Caco-2 (cell line): ENCODE data around the gene BORCS6. TPM values are rescaled to one million over a fixed set of nuclear protein-coding genes. Genes with fewer than 3 reads are reported as not detected.

Experiments
- BruUV-seq: library from RNA; stranded (reverse); fragments of 400-500 nt; replicated peaks from 2 replicates; lab custom pipeline; 2021; lab: Mats Ljungman, UMichigan
- CTCF ChIA-PET: fragments of 300-600 bp; sonication (Branson Sonifier 250); formaldehyde crosslinking; loops from one replicate; lab custom pipeline; 2022; ENCODE audit warnings: antibody characterized with exemption; lab: Charles Lee
- POLR2A ChIA-PET: fragments of 300-600 bp; sonication (Branson Sonifier 250); formaldehyde crosslinking; loops from one replicate; lab custom pipeline; 2022; ENCODE audit warnings: antibody characterized with exemption; lab: Charles Lee
- DNase-seq, 2 experiments: peaks; one replicate each; pipeline versions ENCODE4 v3.0.0 to v3.0.0-alpha.2; 2020 to 2022
- H3K27me3 ChIP-seq: replicated peaks from 2 replicates; pipeline ENCODE4 v1.6.0; 2011; ENCODE audit warnings: low read length; ENCODE audit not compliant: control insufficient read depth, insufficient read depth
- H3K36me3 ChIP-seq: 2 replicates; pipeline ENCODE4 v1.5.1; 2011; ENCODE audit warnings: low read length; ENCODE audit not compliant: control insufficient read depth, insufficient read depth
- H3K4me1 ChIP-seq: fragments of 250-450 bp; sonication (Bioruptor Pico); 2 replicates; pipeline ENCODE4 v1.5.1; 2020; ENCODE audit warnings: mild to moderate bottlenecking
- H3K4me3 ChIP-seq: 2 replicates; pipeline ENCODE4 v1.5.1; 2011; ENCODE audit warnings: low read depth, mild to moderate bottlenecking, control low read depth, low read length
- H3K9me3 ChIP-seq: fragments of 250-450 bp; sonication (Bioruptor Pico); 2 replicates; pipeline ENCODE4 v1.5.1; 2020; ENCODE audit warnings: mild to moderate bottlenecking, moderate library complexity
- H3K27ac Mint-ChIP-seq: one replicate; pipeline ENCODE4 v1.8.0; 2022; ENCODE audit warnings: mixed read lengths; ENCODE audit not compliant: unreplicated experiment
- H3K27me3 Mint-ChIP-seq: one replicate; pipeline ENCODE4 v1.8.0; 2022; ENCODE audit warnings: mixed read lengths; ENCODE audit not compliant: insufficient read depth, unreplicated experiment
- H3K36me3 Mint-ChIP-seq: one replicate; pipeline ENCODE4 v1.8.0; 2022; ENCODE audit warnings: mild to moderate bottlenecking, mixed read lengths; ENCODE audit not compliant: insufficient read depth, unreplicated experiment
- H3K4me1 Mint-ChIP-seq: one replicate; pipeline ENCODE4 v1.8.0; 2022; ENCODE audit warnings: low read depth, mixed read lengths; ENCODE audit not compliant: unreplicated experiment
- H3K4me3 Mint-ChIP-seq: one replicate; pipeline ENCODE4 v1.8.0; 2022; ENCODE audit warnings: mild to moderate bottlenecking, moderate library complexity, mixed read lengths; ENCODE audit not compliant: unreplicated experiment
- H3K9me3 Mint-ChIP-seq: one replicate; pipeline ENCODE4 v1.8.0; 2022; ENCODE audit warnings: mixed read lengths; ENCODE audit not compliant: unreplicated experiment
- intact Hi-C: fragments of 100-400 bp; cut with micrococcal nuclease; formaldehyde crosslinking; loops from one replicate; pipeline ENCODE4 v1.10.0; 2022; ENCODE audit not compliant: unreplicated experiment
- total RNA-seq: library from RNA; stranded (reverse); gene quantifications from 2 replicates; pipeline ENCODE4 v1.2.3, GENCODE V29; 2022
- TF ChIP-seq, protein P1 (sequence below), 2 experiments: fragments of 200-600 bp in 1 of 2; IDR thresholded peaks; 1 replicate in 1 of 2; 2 replicates in 1 of 2; pipeline versions ENCODE4 v1.5.1 to v1.8.0; 2011 to 2022; ENCODE audit warnings: antibody characterized with exemption in 1 of 2, control low read depth in 1 of 2, inconsistent platforms in 1 of 2, low read depth in 1 of 2, low read length in 1 of 2, mild to moderate bottlenecking in 1 of 2, moderate library complexity in 1 of 2; ENCODE audit not compliant: insufficient read depth in 1 of 2, severe bottlenecking in 1 of 2, unreplicated experiment in 1 of 2

BORCS6 gene
- total RNA-seq, 1 experiment from 2014 or later = 4.7 TPM

GRCh38 chr17:8151641-8152111, 38.3 kb downstream of the BORCS6 start:
- TF ChIP-seq, protein P1, sequence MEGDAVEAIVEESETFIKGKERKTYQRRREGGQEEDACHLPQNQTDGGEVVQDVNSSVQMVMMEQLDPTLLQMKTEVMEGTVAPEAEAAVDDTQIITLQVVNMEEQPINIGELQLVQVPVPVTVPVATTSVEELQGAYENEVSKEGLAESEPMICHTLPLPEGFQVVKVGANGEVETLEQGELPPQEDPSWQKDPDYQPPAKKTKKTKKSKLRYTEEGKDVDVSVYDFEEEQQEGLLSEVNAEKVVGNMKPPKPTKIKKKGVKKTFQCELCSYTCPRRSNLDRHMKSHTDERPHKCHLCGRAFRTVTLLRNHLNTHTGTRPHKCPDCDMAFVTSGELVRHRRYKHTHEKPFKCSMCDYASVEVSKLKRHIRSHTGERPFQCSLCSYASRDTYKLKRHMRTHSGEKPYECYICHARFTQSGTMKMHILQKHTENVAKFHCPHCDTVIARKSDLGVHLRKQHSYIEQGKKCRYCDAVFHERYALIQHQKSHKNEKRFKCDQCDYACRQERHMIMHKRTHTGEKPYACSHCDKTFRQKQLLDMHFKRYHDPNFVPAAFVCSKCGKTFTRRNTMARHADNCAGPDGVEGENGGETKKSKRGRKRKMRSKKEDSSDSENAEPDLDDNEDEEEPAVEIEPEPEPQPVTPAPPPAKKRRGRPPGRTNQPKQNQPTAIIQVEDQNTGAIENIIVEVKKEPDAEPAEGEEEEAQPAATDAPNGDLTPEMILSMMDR (IDR thresholded peaks at IDR 0.05; ENCODE audit: insufficient read depth in 1 of 2, low read depth in 1 of 2, low read length in 1 of 2, severe bottlenecking in 1 of 2, unreplicated experiment in 1 of 2) = no peak
- H3K9me3 Mint-ChIP-seq = no peaks in the 10 kb centered on the region
- Histone ChIP-seq H3K4me1 (peaks cover 19% of the 10 kb centered on the region), H3K4me3 (peak overlapping the region; percentile 70), H3K27me3 (no peaks in the 10 kb centered on the region), H3K9me3 (no peaks in the 10 kb centered on the region), H3K36me3 (no peaks in the 10 kb centered on the region)
- CTCF ChIA-PET = interaction anchor here (1.0 kb wide), 1 partner anchor 12 kb away, joined by 3 read pairs; no protein-coding TSS in a partner anchor
- intact Hi-C loops = no loop called here
- H3K4me3 Mint-ChIP-seq = peak overlapping the region; percentile 84
- DNase-seq = no peak
- peaks cover 22% of the 10 kb centered on the region for H3K36me3 Mint-ChIP-seq
- H3K27ac Mint-ChIP-seq = no peak overlapping the region
- peaks cover 21% of the 10 kb centered on the region for H3K4me1 Mint-ChIP-seq
- BruUV-seq = no TSS peak
- H3K27me3 Mint-ChIP-seq = no peaks in the 10 kb centered on the region
- POLR2A ChIA-PET = interaction anchor here (1.0 kb wide), 1 partner anchor 22 kb away, joined by 7 read pairs; no protein-coding TSS in a partner anchor

DNA sequence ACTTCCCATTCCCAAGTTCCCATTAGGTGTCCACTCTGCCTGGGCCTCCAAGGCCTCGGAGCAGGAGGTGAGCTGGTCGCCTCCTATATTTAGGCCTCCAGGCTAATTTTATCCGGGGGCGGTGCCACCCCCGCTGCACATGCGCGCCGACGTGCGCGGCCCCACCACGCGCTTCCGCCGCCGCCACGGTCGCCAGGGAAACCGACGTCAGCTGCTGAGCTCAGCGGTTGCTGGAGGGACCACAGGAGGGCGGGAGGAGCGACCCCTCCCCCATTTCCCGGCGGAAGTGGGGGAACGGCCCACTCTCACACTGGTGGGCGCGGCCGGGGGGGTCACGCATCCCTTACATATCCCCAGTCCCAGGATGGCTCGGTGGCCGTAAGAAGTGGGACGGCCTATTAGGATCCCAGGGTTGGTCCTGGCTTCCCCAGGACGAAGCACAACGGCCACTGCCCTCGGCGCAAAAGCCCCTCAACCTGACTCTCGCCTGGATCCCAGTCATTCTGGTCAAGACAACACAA, 38.8 kb downstream of the BORCS6 start:
- no peaks in the 10 kb centered on the region for H3K9me3 Mint-ChIP-seq
- Histone ChIP-seq H3K27me3 (no peaks in the 10 kb centered on the region), H3K4me3 (peak overlapping the region; percentile 70), H3K9me3 (no peaks in the 10 kb centered on the region), H3K4me1 (peaks cover 19% of the 10 kb centered on the region), H3K36me3 (no peaks in the 10 kb centered on the region)
- DNase-seq = no peak
- ChIA-PET POLR2A (no interaction called here), CTCF (no interaction called here)
- intact Hi-C loops = no loop called here
- peaks cover 21% of the 10 kb centered on the region for H3K4me1 Mint-ChIP-seq
- peaks cover 22% of the 10 kb centered on the region for H3K36me3 Mint-ChIP-seq
- no peak overlapping the region for H3K27ac Mint-ChIP-seq
- BruUV-seq = no TSS peak
- peak overlapping the region; percentile 84 for H3K4me3 Mint-ChIP-seq
- H3K27me3 Mint-ChIP-seq = no peaks in the 10 kb centered on the region
- TF ChIP-seq, protein P1 (IDR thresholded peaks at IDR 0.05; ENCODE audit: insufficient read depth in 1 of 2, low read depth in 1 of 2, low read length in 1 of 2, severe bottlenecking in 1 of 2, unreplicated experiment in 1 of 2) = no peak

GRCh38 chr17:8150194-8151119, 39.5 kb downstream of the BORCS6 start:
- no peaks in the 10 kb centered on the region for H3K9me3 ChIP-seq
- H3K4me3 ChIP-seq = no peak overlapping the region
- Mint-ChIP-seq H3K4me1 (peaks cover 21% of the 10 kb centered on the region), H3K36me3 (peaks cover 22% of the 10 kb centered on the region), H3K27me3 (no peaks in the 10 kb centered on the region), H3K27ac (no peak overlapping the region), H3K4me3 (peak overlapping the region; percentile 27), H3K9me3 (no peaks in the 10 kb centered on the region)
- intact Hi-C loops = no loop called here
- TF ChIP-seq, protein P1 (IDR thresholded peaks at IDR 0.05; ENCODE audit: insufficient read depth in 1 of 2, low read depth in 1 of 2, low read length in 1 of 2, severe bottlenecking in 1 of 2, unreplicated experiment in 1 of 2) = no peak
- ChIA-PET POLR2A (no interaction called here), CTCF (no interaction called here)
- DNase-seq = no peak
- no peaks in the 10 kb centered on the region for H3K36me3 ChIP-seq
- no TSS peak for BruUV-seq
- peaks cover 17% of the 10 kb centered on the region for H3K4me1 ChIP-seq
- H3K27me3 ChIP-seq = no peaks in the 10 kb centered on the region
